HG03196 (cell line): ENCODE measurements around the gene PRKAG2.

Experiments
- ATAC-seq: cut with Tn5 transposase; IDR thresholded peaks from one replicate; pipeline ENCODE4 v1.9.1; 2021; ENCODE audit not compliant: unreplicated experiment

PRKAG2 gene

DNA sequence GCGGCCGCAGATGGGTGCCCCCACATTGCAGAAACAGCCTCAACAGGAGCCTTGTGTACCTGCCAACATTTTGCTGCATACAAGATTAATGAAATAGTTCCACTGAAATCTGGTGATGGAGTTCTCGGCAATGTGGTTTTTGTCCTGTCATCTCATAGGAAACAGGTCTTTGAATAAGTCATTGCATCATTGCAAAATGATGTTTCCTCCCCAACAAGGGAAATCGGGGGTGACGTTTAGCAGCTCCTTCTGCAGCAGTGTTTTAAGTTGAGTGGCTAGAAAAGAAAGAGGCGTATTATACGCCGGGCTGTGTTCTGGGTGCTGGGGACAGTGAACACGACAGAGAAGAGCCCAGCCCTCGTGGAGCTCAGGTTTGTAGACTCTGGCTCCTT lies 177.0 kb downstream of the PRKAG2 start:
- no peak for ATAC-seq

DNA sequence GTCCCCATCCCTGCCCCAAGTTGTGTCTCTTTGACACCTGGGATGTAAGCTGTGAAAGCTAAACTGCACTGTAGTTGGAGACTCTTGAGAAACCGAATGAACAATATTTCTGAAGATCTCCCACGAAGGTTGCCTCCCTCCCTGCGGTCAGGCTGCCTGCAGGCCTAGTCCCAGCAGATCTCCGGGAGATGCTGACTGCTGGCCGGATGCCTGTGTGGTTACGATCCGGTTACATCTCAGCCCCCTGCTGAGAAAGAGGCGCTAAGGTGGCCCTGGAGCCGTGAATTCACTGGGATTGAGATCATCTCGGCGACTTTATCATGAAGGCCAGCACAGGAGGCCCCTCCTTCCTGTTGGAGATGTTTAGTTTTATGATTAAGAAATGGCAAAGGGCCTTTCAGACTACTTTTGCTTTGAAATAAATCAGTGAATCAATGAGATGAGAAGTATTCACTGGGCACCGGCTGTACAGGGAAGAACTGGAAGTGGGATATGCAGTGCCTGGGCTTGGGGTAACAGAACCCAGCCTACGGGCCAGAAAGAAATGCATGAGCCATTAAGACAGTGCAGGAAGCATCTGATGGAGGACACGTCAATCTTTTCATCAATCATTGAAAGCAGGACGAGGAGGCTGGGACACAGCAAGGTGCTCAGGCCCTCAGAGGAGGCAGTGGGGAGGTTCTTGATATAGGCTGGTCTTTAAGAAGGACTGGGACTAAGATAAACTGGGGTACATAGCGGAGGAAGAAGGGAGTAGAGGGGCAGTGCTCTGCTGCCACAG lies 177.6 kb downstream of the PRKAG2 start:
- ATAC-seq = no peak

DNA sequence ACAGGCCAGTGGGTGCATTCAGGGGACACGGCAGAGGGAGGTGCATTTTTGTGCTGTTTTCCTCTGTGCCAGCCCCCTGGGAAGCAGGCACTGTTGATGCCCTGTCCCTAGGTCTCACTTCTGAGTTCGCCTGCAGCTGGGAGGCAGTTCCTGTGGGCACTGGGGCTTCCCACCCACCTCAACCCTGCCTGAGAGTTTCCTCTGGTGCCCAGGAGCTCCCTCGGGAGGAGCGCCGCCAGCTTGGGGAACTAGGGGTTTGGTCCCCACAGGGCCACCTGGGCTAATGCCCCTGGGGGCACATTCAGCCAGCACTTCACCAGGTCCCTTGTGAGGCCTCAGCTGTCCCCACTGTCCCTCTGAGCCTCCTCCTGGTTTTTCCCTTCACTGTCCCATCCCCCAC lies 179.0 kb downstream of the PRKAG2 start:
- no peak for ATAC-seq

DNA sequence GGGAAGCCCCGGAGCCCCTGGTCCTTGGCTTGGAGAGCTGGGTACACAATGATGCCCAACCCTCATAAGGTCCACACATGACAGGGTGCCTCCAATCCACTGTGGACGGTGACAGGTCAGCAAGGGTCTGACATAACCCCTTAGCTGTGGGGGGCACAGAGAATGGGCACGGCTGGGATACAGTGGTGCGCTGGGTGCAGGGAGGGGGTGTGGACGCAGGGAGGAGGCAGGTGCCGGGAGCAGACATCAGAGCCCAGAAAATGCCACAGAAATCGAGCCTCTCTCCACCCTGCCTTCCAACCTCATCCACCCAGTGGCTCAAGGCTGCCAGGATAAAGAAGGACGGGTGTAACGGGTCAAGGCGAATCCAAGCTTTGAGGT lies 179.4 kb downstream of the PRKAG2 start:
- ATAC-seq = no peak

DNA sequence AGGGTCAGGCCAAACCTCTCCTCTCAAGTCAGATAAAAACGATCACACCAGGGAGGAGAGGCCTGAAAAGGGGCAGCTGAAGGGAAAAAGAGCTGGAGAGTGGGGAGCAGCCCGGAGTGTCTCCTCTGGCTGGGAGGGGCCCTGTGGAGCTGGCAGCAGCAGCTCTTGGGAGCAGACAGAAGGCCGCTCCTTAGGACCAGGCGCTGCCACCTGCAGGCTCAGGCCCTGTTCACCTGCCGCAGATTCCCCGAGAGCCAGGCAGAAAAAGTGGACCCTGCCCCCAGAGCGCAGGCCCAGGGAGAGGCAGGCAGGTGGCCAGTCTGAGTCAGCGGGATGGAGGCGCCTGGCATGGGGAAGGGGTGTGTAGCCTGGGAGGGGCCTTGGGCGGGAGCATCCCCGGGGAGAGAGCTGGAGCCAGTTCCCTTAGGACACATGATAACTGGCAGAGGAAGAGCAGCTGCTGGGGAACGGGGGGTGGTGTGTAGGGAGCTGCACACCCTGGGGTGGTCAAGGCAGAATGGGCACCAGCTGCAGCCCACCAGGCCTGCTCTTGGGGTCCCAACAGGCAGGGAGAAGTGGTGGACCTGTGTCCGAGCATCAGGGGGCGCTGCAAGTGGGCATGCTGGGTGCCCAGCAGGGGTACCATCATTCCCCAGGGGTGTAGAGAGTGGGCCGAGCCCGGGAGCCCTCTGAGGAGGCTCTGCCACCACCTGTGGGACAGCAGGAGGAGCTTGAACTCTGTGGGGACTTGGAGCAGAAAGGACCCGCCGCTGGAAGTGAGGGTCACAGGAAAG lies 180.0 kb downstream of the PRKAG2 start:
- no peak for ATAC-seq

DNA sequence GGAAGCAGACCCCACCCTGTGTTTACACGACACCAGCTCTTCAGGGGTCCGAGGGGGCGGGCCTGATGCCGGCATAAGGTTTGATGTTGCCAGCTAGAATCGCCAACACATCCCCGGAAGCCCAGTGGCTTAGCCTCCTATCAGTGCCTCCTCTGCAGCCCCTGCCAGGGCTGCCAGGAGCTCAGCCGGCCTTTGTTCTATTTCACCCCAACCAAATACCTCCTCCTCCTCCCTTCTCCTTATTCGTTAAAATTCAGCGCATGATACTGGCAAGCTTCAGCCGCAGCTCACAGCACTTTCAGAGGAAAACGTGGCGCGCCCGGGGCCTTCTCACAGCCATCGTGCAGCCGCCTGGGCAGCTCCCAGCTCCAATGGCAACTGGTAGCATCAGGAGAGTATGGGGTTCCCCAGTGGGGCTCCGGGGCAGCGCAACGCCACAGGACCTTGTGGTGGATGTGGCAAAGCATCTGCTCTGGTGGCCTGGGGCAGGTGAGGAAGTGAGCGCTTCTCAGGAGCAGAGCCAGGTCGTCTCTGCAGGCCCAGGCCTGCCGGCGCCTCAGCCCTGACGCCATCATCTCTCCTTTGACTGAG lies 180.9 kb downstream of the PRKAG2 start:
- no peak for ATAC-seq

DNA sequence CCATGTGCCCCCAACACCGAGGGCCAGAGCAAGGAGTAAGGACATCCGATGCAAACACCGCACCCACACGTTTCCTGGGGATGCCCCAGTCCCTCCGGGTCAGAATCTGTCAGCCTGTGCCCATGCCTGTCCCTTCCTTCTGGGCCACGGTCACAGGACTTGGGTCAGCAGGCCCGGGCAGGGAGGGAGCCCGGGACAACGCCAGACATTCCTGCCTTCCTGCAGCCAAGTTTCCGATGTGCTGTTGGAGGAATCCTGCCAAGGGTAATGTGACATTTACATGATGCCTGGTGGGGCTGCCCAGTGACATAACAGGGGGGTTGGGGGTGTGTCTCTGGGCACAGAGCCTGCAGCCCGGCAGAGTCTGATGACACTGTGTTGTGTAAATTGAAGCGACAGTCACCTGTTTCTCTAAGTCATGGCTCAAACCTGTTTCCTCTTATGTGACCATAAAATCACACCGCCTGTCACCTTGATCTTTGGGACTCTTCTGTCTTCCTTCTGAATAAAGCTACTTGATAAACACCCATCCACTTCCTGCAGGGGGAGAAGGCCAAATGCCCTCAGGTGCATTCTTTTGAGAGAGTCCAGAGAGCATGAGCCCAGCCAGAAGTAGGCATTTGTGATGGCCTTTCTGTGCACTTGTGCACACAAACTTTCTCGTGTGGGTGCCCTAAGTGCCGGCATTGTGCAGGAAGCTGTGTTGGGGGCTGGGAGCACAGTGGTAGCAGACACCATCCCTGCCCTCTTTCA lies 181.9 kb downstream of the PRKAG2 start:
- ATAC-seq = no peak

DNA sequence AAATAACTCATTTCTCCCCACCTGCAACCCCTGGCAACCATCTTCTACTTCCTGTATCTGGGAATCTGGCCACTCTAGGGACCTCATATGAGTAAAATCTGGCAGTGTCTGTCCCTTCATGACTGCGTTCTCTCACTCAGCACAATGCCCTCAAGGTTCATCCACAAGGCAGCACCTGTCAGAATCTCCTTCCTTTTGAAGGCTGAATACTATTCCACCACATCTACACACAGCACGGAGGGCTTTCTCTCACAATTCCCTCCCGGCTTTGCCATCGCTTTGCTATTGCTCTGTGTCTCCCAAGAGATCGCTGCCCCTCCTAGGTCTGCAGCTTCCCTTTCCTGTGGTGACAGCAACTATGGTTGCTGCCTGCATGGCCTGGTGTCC lies 182.5 kb downstream of the PRKAG2 start:
- ATAC-seq = no peak

DNA sequence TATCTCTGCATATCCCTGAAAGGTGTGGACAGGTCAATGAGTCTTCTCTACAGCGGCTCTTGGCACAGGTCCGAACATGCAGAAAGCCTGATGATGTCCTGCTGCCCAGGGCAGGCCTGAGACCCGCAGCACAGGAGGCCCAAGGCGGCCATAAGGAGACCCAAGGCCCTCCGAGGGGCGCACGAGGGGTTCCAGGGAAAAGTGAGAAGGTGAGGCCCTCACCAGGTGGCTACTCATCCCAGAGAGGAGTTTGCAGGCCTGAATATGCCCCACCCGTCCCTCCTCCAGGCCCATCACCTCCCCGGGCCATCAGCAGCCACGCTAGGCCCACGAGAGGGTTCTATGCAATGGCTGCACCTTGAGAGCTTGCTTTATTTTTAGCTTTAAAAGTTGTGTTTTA lies 183.8 kb downstream of the PRKAG2 start:
- ATAC-seq = no peak

DNA sequence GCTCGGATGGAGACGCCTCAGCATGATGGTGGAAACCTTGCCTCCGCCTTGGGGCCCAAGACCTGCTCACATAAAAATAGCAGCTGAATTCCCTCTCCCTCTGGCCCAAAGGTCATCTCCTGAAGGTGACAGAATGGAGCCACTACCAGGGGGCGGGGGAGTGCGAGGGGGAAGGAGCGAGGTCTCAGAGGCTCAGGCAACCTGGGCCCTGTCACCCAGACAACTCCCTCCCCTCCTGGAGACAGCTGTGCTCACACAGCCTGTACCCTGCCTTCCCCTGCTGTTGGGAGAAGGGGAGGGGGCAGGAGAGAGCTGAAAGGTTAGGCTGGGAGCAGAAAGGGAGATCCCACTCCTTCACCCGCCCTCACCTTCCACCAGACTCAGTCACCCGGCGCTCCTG lies 184.2 kb downstream of the PRKAG2 start:
- no peak for ATAC-seq

DNA sequence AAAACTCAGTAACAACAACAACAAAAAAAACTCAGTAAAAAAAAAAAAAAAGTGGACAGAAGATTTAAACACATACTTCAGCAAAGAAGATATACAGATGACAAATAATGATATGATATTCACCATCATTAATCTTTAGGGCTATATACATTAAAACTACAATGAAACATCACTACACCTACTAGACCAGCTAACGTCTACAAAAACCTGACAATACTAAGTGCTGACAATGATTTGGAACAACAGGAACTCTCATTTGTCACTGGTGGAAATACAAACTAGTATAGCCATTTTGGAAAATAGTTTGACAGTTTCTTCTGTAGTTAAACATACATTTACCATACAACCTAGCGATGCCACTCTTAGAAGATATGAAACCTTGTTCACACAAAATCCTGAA lies 185.5 kb downstream of the PRKAG2 start:
- ATAC-seq = no peak

DNA sequence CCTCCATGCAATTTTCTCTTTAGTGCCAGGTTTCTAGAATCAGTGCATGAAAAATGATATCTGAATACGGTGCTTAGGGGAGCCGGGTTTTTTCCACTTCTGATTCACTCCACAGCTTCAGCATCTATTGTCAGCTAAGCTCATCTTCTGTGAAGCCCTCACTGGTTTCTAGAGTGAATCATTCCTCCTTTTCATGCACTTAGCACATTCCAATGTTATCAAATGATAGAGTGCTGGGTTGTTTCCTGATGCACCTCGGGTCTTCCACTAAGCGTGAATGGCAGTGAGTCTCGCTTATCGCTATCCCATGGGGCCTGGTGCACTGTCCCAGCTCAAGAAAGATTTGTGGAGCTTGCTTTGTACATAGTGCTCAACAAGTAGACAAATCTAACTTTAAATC lies 186.3 kb downstream of the PRKAG2 start:
- ATAC-seq = no peak

DNA sequence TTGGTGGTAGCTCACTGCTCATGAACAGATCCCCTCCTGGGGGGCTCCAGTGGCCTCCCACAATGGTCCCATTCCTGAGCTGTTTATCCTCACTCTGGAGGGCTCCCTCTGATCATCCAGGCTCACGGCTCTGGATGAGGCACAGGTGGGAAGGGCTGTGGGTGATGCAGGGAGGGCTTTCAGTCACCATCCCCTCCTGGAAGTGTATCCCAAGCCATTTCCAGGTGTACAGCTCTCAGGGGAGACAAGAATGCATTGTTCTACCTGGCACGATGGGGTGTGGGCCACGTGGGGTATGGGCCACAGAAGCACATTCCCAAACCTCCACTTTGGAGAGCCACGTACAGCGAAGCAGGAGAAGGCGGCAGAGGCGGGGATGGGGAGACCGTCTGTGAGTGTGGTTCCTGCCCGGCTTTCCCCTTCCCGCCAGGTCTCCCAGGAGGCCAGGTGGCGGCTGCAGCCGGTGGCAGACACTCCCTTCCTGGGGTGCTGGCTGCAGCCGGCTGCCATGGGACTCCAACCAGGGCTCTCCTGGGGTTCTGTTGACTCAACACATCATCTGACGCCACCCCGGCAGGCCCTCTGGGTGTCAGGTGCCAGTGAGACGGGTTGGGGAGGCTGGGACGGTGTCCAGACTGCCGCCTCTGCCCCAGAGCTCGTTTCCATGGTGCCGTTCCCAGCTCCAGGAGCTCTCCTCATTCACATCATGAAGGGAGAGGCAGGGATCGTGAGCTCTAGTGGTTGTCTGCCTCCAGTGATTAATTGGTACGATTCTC lies 187.5 kb downstream of the PRKAG2 start:
- ATAC-seq = no peak

DNA sequence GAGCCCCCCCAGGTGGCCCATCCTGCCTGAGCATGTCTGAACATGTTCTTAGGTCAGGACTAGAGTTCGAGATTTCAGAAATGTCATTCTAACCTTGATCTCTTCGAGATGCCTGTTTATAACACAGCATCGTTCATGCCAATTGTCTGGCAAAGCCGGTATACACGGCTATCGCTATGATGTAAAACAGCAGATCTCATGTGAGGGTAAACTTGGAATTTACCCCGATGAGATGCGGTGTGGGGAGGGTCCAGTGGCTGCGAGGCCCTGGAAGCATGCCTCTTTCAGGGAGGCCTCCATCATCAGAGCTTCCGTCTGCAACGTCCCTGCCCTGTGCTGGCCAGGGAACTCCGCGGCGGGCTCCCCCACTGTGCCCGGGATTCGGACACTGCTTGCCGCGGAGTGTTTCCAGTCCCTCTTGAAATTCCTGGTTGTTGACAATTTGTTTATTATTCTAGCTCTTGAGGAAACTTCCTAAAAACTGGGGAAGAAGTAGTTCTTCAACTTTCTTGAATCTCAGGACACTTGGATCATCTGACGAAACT lies 188.6 kb downstream of the PRKAG2 start:
- no peak for ATAC-seq

DNA sequence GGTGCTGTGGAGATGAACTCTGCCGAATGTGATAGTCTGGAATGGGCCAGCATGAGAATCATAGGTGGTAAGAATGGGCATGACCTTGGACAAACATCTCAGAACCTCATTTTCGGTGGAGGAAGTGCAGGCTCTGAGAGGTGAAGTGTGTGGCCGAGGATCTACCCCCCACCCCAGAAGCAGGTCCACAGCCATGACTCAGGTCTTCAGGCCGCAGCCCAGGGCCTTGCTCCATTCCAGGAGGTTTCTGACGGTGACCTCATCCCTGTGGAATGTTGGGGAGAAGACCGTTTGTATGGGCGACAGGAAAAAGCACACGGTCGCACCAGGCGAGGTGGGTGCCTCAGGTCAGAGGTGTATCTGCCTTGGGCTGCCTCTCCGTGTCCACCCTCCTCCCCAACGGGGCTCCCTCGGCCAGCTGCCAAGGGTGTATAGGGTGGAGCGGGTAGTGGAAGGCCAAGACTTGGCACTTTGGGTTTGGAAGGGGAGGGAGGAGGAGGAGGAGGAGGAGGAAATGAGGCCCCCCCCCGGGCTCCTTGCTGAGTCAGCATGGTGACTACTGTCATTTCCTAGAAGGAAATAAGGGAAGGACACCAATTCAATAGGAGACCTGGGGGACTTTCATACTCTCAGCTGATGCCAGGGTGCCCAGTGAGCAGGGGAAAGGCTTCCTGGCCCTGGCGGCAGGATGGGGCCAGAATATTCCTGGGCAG lies 189.2 kb downstream of the PRKAG2 start:
- ATAC-seq = no peak

DNA sequence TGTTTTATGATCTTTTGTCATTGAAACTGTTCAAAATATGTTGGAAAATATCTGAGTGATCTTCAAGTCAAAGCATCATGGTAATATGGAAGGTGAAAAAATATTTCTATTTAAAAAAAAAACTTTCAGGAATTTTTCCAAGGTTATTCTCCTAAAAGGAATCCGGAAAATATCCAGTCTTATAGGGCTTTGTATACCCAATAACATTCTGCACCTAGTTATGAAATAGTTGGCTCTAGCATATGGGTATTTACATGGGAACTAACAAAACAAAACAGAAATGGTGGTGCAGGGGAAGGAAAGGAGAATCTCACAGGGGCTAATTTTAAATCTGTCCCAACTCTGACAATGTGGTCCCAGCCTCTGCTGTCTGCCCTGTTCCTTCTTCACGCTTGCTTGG lies 190.1 kb downstream of the PRKAG2 start:
- no peak for ATAC-seq

DNA sequence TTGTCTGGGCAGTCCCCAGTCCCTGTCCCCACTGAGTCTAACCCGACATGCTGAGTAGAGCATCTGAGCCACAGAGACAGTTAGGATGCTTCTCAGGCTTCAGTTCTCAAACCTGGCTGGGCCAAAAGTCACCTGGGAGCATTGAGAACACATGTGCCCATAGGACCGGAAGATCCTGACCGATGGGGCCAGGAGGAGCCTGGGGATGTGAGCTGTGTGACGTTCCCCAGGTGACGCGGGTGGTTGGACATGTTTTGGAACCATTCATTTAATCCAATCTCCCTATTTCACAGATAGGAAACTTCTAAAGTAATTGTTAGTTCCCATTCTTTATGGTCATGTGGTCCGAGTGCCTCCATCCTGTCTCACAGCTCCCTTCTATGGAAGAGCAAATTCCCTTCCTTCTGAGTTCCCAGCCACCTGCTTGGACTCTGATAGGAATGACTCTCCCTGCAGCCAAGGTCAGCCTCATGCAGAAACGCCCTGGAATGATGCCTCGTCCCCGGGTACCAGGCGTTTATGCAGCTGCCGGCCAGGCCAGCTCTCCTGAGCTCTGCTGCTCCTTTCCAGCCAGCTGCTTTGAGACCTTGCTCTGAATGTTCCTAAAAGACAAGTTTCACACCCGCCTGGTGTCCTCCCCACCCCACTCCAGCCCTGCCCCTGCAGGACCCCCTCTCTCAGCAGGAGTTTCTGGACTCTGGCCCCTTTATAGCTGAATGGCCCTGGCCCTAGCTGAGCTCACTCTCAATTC lies 190.7 kb downstream of the PRKAG2 start:
- no peak for ATAC-seq

DNA sequence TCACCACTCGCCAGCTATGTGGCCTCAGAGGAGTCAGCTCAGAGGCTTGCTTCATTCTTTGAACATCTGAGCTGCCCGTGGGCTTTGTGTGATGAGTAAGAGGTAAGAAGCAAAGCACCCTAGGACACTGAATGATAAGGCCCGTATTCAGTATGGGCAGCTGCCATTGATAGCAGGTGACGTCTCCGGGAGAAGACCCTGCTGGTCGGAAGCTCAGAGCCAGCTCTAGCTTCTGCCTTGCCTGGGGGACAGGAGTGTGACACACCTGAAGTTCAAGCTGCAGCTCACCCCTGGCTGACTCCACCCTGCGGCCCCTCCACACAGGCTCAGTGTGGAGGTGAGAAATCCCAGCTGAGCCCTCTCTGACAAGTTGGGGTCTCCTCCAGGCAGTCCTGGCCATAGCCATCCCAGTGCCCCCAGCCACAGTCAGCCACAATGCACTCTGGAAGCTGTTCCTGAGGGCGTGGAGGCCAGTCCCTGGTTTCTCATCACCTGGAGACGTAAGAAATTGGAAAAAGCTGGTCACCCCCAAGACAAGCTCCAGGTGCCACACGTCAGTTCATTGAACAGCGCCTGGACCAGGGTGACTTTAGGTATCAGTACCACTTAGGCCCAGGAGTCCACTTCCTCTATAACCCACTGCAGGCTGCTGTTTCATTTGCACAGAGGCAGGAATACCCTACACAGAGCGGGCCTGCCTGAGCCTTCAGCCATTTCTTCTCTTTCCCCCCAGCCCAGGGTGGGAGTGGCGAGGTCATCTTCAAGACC lies 192.3 kb downstream of the PRKAG2 start:
- no peak for ATAC-seq
